Dedifferentiated amniotic fluid mesenchymal stem cell (primary cell): ENCODE data around the gene FREY1.

Source experiments
- DNase-seq: peaks from one replicate; pipeline ENCODE4 v3.0.0-alpha.2; 2016; ENCODE audit errors: extremely low spot score

Gene FREY1

DNA sequence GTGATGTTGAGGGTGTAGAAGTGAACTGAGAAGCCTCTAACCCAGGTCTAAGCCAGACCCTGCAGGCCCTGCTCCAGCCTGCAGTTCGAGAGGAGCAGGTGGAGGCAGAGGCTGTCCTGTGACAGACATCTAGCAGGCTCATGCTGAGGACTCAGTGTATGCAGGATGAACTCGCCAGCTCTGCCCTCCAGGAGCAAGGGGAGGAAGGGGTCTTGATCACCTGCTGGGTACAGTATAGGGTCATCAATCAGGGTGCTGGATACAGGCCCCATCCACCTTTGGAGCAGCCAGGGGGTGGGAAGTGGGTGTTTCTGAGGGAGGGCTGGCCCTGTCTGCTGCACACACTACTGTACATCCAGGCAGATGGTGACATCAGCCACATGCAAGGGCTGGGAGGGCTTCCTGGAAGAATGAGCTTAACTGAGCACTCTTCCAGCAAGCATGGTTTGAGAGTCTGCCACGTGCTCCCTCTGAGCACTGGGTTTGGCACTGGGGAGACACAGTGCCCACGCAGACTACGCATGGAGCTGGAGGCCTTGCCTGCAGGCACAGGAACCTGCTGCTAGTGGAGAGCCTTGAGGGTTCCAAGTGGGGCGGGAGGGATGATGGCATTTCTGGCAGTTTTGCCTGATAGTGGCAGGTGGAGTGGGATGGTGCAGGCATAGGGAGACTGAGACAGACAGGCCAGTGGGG lies 12.4 kb downstream of the FREY1 start:
- no peak for DNase-seq

DNA sequence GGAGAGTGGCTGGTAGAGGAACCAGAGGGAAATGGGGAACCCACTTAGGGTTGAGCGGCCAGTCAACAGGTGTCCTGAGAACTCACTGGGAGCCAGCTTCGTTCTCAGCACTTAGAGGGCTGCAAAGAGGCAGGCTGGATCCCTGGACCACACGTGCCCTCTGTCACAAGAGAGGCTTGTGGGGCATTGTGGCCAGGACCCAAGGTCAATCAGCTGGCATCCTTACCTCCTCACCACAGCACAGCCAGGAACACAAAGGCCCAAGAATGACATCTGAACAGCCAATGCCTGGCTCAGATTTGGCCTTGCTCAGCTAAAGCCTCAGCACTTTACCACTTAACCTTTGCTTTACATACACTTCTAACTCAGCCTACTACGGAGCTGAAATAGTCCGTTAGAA lies 14.2 kb downstream of the FREY1 start:
- no peak for DNase-seq

DNA sequence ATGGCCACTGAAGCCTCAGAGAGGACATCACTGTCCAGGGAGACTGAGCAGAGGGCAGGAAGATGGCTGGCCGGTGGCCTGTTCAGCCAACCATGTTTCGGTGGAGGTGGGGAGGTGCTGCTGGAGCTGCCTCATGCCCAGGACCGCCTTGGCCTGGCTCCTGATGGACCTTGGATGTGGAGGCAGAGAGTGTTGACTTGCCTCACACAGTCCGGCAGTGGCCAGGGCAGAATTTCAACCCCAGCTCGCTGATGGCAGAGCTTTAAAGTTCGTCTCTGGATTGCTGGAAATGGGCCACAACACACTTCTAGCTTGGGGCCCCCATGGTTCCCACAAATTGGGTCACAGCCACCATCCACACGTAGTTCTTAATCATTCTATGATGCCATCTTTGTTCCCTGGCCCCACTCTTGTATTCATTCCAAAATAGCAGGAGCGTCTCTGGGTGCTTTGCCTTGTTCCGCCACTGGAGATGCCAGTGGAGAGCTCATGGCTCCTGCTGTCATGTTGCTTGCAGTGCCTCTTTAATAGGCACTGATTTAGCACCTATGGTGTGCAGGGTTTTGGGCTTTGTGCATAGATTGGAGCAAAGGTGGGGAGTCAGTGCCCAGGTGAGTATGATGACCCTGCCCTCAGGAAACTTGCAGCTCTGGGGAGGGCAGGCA lies 16.1 kb downstream of the FREY1 start:
- no peak for DNase-seq

DNA sequence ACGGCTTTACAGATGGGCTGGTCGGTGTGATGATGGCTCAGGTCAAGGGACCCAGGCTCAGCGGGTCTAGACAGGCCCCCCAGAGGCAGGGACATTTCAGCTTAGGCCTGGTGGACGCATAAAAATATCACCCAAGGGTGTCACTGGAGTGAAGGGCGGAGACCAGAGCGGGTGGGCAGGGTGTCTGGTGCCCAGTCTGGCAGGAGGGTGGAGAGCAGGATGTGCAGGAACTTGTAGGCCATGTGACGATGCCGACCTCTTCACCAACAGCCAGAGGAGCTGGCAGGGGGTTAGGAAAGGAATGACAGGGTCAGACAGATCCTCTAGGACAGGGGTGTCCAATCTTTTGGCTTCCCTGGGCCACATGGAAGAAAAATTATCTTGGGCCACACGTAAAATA lies 17.1 kb downstream of the FREY1 start:
- no peak for DNase-seq

DNA sequence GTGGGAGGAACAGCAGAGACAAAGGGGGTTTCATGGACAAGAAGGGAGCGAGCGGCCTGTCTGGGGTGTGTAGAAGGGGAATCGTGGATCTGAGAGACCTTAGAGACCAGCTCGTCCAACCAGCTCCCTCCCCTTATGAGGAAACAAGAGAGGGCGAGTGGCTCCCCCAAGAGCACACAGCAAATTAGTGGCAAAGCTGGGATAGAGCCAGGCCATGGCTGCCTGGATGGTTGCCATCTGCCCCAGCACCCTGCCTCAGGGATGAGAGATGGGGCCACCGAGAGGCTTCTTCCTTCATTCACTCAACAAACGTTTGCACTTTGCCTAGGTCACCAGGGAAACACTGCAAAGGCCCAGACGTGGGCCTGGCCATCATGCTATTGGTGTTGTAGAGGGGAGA lies 17.5 kb downstream of the FREY1 start:
- DNase-seq, result no peak

DNA sequence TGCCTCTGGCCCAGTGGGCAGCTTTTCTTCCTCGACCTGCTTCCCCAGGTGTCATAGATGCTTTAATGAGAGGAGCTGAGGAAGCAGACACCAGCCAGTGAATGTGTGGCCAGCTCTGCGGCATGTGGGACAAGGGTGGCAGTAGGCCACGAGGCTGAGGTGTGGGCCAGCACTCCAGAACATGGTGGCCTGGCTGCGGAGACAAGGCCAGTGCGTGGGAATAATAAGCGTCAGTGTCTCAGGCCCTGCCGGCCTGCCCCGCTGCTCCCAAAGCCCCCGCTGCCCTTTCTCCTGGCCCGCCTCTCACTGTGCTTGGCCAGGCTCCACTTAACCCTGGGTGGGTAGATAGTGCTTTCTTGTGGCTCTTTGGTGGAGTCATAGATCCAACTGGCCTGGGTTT lies 19.5 kb downstream of the FREY1 start:
- DNase-seq, result no peak

DNA sequence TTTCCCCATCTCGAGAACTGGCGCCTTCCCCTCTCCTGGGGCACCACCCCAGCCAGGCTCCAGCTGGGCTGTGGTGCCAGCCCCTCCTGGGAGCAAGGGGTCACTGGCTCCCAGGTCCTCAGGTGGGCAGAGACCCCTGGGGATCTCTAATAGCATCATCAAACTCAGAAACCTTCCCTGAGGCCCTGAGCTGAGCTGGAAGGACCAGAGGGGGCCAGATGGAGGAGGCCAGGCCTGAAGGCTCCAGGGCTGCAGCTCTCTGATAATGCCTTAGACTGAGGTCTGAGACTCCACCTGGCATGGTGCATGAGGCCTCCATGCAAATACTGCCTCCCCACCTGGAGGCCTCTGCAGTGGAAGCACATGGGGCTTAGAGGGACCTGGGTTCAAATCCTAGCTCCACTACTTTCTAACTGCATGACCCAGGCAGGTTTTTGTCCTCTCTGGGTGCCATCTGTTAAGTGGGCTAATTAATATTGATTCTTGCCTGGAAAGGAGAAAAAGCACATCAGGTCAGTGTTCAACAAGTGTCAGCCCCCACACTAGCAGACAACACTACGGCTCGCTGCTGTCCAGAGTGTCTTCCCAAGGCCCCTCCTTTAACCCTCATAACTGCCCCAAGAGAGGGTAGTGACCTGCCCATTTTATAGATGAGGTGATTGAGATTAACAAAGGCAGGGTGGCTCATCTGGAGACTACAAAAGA lies 20.1 kb downstream of the FREY1 start:
- DNase-seq, result no peak

DNA sequence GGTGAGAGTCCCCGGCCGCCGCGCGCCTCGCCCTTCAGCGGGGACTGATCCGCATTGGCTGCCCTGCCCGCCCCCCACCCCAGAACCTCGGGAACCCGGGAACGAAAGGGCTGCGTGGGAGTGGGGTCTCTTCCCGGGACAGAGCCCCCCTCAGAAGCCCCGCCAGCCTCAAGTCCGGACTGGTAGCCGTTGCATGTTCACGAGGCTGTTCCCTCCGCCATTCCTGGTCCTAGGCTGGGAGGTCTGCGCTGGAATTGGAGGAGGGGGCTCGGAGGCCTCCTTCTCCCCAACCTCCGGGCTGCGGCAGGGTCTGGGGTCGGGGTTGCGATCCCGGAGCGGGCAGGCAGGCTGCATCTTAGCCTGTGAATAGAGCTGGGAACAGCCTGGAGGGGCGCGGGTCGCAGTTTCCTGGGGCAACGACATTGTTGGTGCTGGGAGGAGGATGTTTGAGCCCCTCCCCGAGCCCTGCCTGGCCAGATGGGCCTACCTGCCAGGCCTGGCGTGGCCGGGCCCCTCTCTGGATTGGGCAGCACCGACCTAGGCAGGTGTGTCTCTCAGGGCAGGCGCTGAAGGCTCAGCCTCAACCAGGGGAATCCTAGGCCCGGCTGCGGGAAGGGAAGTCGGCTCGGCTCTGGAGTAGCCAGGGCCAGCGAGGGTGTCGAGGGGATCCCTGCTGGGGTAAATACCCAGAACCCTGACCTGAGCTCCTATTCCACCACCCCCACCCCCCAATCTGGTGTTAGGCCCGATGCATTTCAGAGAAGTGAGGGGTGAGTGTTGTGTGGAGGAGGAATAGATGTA lies 20.9 kb downstream of the FREY1 start:
- no peak for DNase-seq

DNA sequence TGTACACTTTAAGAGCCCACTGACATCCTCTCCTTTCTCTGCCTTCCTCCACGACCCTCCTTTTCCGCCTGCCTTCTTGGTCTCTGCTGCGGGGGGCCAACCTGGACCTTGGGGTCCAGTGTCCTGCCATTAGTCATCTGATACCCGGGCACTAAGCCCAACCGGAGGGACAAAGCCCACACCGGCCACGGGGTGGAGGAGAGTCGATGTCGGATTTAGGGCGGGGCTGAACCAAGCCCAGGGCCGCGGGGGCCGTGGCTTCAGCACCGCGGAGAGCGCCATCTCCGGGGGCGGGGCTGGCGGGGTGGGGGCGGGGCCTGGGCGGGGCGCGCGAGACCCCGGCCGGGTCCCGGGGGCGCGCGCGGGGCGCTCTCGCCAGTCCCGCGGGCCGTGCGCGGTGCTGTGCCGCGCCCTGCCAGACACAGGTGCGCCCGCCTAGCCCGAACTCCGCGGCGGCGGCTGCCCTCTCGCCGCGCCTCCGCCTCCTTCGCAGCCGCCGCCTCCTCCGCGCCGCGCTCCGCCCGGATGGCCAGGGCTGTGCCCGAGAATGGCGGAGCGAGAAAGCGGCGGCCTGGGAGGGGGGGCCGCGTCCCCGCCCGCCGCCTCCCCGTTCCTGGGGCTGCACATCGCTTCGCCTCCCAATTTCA lies 21.7 kb downstream of the FREY1 start, which contains the start of gene MAPK8IP1:
Gene MAPK8IP1 (plus strand): TSS at position 378 of the 647 bp plus-strand sequence. CDS start 170 bp downstream, at position 548.
- no peak for DNase-seq

DNA sequence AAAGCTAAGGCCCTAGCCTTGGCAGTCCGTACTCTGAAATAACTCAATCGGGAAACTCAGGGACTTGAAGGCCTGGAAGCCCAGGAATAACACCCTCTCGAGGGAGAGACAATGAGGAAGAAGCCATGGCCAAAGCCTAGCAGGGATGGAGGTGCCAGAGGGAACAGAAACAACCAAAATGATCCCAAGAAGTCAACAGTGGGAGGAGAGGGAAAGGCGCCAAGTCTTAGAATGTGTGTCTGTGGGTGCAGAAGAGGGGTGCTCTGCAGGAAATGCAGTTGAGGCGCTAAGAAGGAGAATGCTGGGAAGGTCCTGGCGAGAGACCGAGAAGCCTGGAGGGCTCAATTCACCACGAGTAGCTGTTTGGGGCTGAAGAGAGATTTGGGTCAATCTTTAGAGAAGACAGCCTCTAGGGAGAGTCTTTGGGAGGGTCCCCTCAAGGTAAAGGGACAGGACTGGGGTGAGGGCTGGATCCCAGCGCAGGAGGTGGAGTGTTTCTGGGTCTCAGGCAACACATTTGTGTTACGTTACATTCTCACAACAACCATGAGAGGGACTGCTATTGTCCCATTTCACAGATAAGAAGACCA lies 22.4 kb downstream of the FREY1 start:
- no peak for DNase-seq

DNA sequence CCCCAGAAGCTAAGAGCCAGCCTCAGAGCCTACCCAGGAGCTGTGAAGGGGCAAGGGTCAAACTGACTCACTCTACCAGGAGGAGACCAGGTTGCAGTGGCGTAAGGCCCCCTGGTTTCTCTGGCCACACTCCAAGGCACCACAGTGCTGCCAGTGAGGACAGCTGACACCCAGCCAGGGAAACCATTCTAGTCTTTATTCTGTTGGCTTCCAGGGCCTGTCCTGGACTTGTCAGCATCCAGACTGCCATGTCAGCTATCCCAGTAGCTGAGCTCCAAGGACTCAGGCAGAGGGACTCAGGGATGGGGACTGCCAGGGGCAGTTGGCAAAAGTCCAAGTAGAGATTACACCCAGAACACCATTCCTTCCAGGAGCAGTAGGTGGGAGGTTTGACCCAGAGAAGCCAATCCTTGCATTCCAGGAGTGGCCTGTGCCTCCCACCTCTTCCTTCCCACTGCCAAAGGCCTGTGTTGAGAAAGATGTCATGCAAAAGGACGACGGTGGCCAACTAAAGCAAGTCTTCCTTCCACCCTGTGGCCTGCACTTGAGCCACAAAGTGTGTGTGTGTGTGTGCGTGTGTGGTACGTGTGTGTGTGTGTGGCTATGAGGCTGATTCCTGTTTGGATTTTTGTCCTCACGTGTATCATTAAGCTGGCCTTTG lies 25.2 kb downstream of the FREY1 start:
- DNase-seq, result no peak

DNA sequence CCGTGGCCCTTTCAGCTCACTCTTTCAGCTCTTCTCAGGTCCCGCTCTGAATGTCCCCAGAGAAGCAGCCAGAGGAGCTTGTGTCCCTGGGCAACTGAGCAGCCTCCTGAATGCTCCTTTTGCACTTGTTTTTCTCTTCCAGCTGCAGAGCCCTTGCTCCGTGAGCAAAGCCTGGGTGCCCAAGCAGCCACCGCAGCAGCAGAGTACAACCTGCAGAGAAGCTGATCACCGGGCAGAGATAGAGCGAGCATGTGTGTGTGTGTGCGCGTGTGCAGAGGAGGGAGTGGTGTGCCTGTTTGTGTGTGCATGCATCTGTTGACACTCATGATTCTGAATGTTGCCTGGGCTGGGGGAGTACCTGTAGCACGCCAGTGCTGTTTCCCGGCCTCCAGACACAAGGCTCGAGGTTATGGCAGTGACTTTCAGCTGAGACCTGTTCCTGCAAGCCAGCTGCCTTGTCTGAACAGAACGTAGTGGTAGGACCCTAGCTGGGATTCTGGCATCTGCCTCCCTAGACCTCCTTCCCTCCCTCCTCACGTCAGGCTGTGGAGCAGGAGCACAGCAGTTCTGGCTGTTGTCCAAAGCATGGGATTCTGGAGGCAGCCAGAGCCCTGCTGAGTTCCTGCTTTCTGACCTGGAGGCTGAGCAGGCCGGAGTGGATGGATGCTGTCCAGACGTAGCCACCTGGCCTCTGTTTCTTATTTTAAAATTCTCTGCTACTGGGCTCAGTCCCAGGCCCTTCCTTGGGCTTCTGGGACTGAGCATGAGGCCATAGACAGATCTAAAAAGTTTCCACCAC lies 26.1 kb downstream of the FREY1 start:
- no peak for DNase-seq

DNA sequence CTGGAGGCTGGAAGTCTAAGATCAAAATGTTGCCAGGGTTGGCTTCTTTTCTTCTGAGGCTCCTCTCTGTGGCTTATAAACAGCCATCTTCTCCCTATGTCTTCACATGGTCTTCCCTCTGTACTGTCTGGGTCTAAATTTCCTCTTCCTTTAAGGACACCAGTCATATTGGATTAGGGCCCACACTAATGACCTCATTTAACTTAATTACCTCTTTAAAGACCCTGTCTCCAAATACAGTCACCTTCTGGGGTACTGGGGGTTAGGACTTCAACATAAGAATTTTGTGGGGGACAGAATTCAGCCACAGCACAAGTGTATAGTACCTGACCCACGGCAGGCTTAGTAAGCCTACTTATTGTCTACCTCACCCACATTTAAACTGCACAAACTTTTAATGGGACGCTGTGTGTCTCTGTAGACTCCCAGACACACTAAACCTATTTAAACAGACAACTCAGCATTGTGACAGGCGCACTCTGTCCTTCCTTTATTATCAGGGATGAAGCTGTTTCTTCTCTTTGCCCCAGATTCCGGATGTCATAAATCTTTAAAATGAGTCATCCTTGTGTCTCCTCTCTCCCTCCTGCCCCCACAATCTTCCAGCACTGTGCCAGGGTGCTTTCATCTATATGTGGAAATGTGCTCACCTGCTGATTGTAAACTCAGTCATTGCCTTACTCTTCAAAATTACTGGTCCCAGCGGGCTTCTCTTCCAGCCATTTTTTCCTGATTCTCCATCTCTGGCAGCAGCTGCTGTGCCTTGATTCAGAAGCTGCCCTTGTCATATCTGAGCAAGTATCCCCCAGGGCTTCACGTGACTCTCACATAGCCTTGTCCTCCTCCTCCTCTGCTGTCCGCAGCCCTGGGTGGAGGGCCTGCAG lies 27.0 kb downstream of the FREY1 start:
- DNase-seq, result no peak

DNA sequence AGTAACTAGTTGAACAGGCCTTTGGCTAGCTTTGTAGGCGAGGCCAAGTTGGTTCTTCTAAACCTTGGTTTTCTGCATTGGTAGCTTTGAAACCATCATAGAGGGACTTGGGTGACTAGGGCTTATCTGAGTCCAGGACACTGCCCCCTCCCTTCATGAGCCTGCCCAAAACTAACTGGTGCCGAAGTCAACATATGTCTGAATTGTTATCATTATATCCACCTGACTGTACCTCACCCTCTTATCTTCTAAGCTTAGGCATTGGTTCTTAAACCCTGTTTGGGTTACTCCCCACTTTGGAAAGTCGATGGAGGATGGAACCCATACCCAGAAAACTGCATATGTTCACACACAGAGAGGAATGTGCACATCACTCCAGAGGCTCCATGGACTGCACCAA lies 29.2 kb downstream of the FREY1 start:
- DNase-seq, result no peak

DNA sequence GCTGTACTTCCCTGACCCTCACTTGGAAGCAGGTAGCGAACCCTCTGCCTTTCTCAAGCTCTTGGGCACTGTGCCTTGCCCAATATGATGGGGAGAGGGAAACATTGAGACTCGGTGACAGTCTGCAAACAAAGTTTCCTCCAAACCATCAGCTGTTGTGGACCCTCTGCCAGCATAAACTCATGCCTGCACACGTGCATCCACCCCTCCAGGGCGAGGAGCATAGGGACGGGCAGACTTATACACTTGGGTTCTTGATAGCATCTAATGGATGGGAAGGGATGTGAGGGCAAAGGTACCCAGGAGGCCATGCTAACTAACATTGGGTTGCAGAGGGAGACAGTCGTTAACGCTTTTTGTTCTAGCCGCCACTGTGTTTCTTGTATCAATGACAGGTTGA lies 29.9 kb downstream of the FREY1 start:
- DNase-seq, result no peak

DNA sequence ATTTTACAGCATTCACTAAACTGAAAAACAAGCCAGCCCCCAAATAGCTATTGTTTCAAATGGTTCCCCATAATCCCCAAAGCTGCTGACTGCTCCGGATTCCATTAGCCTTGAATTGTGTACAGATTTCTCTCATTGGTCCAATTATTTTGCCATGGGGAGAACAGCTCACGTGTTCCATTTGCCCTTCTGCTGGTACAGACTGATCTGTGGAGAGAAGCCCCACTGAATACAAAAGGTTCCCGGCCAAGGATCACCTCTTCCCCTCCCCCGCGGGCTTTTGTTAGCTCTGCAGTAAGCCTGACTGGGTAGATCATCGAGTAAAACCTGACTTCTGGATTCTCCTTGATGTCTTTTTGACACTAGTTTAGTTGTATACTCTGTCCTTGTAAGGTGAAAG lies 30.7 kb downstream of the FREY1 start:
- no peak for DNase-seq

DNA sequence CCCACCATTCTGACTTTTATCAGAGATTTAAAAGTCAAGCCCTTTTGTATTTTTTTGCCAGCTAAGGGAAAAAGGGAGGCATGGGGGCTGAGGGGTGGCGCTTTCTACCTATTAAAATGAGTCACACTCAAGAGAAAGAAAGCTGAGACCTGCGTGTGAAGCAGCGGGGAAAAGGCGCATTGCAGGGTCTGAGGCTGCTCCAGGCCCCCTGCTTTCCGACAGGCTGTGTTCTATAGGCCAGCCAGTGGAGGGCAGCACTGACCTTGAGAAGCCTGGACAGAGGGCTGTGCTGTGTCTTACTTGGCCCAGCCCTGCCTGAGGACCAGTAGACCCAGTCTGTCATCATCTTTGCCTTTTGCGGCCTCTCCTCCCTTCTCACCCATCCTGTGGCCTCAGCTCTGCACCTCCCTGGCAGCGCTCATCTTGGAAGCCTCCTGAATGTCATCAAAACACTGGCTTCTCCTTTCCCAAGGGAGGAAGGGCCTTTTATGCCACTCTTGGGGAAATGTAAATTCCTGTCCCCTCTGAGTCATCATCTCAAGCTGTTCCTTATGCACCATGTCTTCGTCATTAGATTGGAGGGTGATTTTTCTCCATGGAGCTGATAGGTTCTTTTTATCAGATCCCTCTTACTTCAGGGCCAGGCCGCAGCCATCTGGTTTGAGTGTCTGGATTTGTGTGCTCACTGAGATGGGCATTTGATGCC lies 34.3 kb downstream of the FREY1 start:
- peak; percentile 37 for DNase-seq

DNA sequence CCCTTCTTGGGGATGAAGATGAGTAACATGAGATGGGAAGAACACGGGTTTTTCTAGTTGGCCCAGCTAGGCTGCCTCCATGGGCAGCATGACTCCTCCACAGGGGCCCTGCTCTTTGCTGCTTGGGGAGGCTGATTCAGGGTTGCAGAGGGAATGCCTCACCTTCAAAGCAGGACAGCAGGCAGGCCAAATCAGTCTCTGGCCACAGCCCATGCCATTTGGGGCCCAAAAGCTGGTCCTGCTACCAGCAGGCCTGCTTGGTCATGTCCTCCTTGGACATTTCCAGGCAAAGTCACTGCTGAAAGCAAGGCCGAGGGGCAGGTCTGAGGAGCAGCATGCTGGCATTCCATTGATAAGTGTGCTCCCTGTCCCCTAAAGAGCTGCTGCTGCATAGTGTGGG lies 35.4 kb downstream of the FREY1 start:
- no peak for DNase-seq
